ENCODE measurements around the gene SLC2A10. TPM values are rescaled to one million over a fixed set of nuclear protein-coding genes. Genes with fewer than 3 reads are reported as not detected.

The SLC2A10 gene
- polyA plus RNA-seq, 3 donors = not detected

- no peak for TF ChIP-seq CTCF (IDR thresholded peaks at IDR 0.05)
- 79% methylated on average over 5 of the region's 7 CpGs for WGBS (ENCODE audit: insufficient coverage)
Observed at GRCh38 chr20:46746956-46747526, 37.6 kb downstream of the SLC2A10 start.

GRCh38 chr20:46749147-46749546 is 39.7 kb downstream of the SLC2A10 start:
- peaks cover 2 to 9% of the 10 kb centered on the region in 2 donors for H3K27me3 ChIP-seq (ENCODE audit: control insufficient read depth in 2 of 2, insufficient read depth in 2 of 2, low read length in 2 of 2)
- no peak overlapping the region for H3K4me3 ChIP-seq (replicated peaks in 1 of 3; ENCODE audit: low read depth in 2 of 3, low read length in 3 of 3)
- H3K36me3 Mint-ChIP-seq = no peaks in the 10 kb centered on the region
- H3K27me3 Mint-ChIP-seq (ENCODE audit: low read depth in 3 of 3) = peaks cover 15 to 21% (median 21%) of the 10 kb centered on the region in 3 donors
- no peaks in the 10 kb centered on the region for H4K20me1 ChIP-seq (ENCODE audit: insufficient read depth, low read length)
- H3K79me2 ChIP-seq (ENCODE audit: insufficient read depth, low read length) = no peaks in the 10 kb centered on the region
- H3K36me3 ChIP-seq (replicated peaks in 1 of 2; ENCODE audit: control insufficient read depth in 1 of 2, insufficient read depth in 2 of 2, low read length in 2 of 2) = no peaks in the 10 kb centered on the region
- no peak for DNase-seq
- intact Hi-C loops (cut with micrococcal nuclease) = no loop called here
- no peak overlapping the region for H3K4me3 Mint-ChIP-seq
- H3K9ac ChIP-seq (ENCODE audit: insufficient read depth, low read length, poor library complexity, severe bottlenecking) = no peak overlapping the region
- H3K27ac ChIP-seq (ENCODE audit: low read depth in 1 of 2, low read length in 2 of 2) = no peak overlapping the region
- no peaks in the 10 kb centered on the region for H3K4me1 Mint-ChIP-seq
- 82% methylated on average over 2 of the region's 3 CpGs for WGBS (ENCODE audit: insufficient coverage)
- H3K9me3 Mint-ChIP-seq = peaks cover 0 to 2% (median 0%) of the 10 kb centered on the region in 7 donors
- H3K4me2 ChIP-seq (replicated peaks; ENCODE audit: extremely low read depth, low read length, poor library complexity, severe bottlenecking) = no peak overlapping the region
- no peak overlapping the region for H2AFZ ChIP-seq (ENCODE audit: insufficient read depth, low read depth, low read length, poor library complexity, severe bottlenecking)
- H3K27ac Mint-ChIP-seq = no peak overlapping the region
- TF ChIP-seq CTCF (IDR thresholded peaks at IDR 0.05) = no peak
- no peaks in the 10 kb centered on the region for H3K9me3 ChIP-seq (replicated peaks in 1 of 2; ENCODE audit: control insufficient read depth in 1 of 2, insufficient read depth in 1 of 2, low read length in 2 of 2)
- no peaks in the 10 kb centered on the region for H3K4me1 ChIP-seq (ENCODE audit: control insufficient read depth in 1 of 2, insufficient read depth in 2 of 2, low read length in 2 of 2)

More at GRCh38 chr20:46746956-46747526, 37.6 kb downstream of the SLC2A10 start:
- intact Hi-C loops (cut with micrococcal nuclease) = no loop called here
- Mint-ChIP-seq H3K4me1 (no peaks in the 10 kb centered on the region), H3K27ac (no peak overlapping the region), H3K4me3 (no peak overlapping the region), H3K36me3 (no peaks in the 10 kb centered on the region), H3K9me3 (peaks cover 0 to 2% (median 0%) of the 10 kb centered on the region in 7 donors), H3K27me3 (ENCODE audit: low read depth in 3 of 3) (peaks cover 16 to 27% (median 25%) of the 10 kb centered on the region in 3 donors)
- H3K36me3 ChIP-seq (replicated peaks in 1 of 2; ENCODE audit: control insufficient read depth in 1 of 2, insufficient read depth in 2 of 2, low read length in 2 of 2) = no peaks in the 10 kb centered on the region
- no peak overlapping the region for H3K4me3 ChIP-seq (replicated peaks in 1 of 3; ENCODE audit: low read depth in 2 of 3, low read length in 3 of 3)
- H3K27me3 ChIP-seq (ENCODE audit: control insufficient read depth in 2 of 2, insufficient read depth in 2 of 2, low read length in 2 of 2) = peaks cover 2 to 16% of the 10 kb centered on the region in 2 donors
- no peaks in the 10 kb centered on the region for H3K4me1 ChIP-seq (ENCODE audit: control insufficient read depth in 1 of 2, insufficient read depth in 2 of 2, low read length in 2 of 2)
- no peaks in the 10 kb centered on the region for H4K20me1 ChIP-seq (ENCODE audit: insufficient read depth, low read length)
- H3K4me2 ChIP-seq (replicated peaks; ENCODE audit: extremely low read depth, low read length, poor library complexity, severe bottlenecking) = no peak overlapping the region
- H3K27ac ChIP-seq (ENCODE audit: low read depth in 1 of 2, low read length in 2 of 2) = no peak overlapping the region
- H3K9me3 ChIP-seq (replicated peaks in 1 of 2; ENCODE audit: control insufficient read depth in 1 of 2, insufficient read depth in 1 of 2, low read length in 2 of 2) = no peaks in the 10 kb centered on the region
- no peak for DNase-seq
- no peak overlapping the region for H2AFZ ChIP-seq (ENCODE audit: insufficient read depth, low read depth, low read length, poor library complexity, severe bottlenecking)
- no peaks in the 10 kb centered on the region for H3K79me2 ChIP-seq (ENCODE audit: insufficient read depth, low read length)
- H3K9ac ChIP-seq (ENCODE audit: insufficient read depth, low read length, poor library complexity, severe bottlenecking) = no peak overlapping the region

Measured in CD14-positive monocyte (primary cell).